ENCODE measurements around the gene AGBL4. TPM values are rescaled to one million over a fixed set of nuclear protein-coding genes. Genes with fewer than 3 reads are reported as not detected.

AGBL4 gene
- total RNA-seq, 1 experiment from 2014 or later, result not detected

GRCh38 chr1:49556676-49557234 lies 467.0 kb downstream of the AGBL4 start:
- H3K27me3 ChIP-seq (ENCODE audit: insufficient read depth, low read length), result no peaks in the 10 kb centered on the region
- ATAC-seq, result no peak
- RAD21 ChIA-PET (ENCODE audit: low non-redundant PET in 1 of 2, low total read pairs in 2 of 2, uncharacterized antibody in 2 of 2, unreplicated experiment in 2 of 2), result no interaction called here
- H3K36me3 ChIP-seq (ENCODE audit: control insufficient read depth in 1 of 2, insufficient read depth in 2 of 2, low read length in 2 of 2), result no peaks in the 10 kb centered on the region
- TF ChIP-seq MAX (IDR thresholded peaks at IDR 0.05) (no peak), EZH2 (IDR thresholded peaks at IDR 0.05) (no peak), EZH2phosphoT487 (IDR thresholded peaks at IDR 0.05; ENCODE audit: borderline replicate concordance) (no peak), CBX3 (IDR thresholded peaks at IDR 0.05; ENCODE audit: low read depth) (no peak), YY1 (IDR thresholded peaks at IDR 0.05; ENCODE audit: extremely low read depth, insufficient replicate concordance, low read depth, low read length) (no peak), ATF3 (IDR thresholded peaks at IDR 0.05) (no peak), FOSL1 (IDR thresholded peaks at IDR 0.05; ENCODE audit: low read depth) (no peak), CEBPB (IDR thresholded peaks at IDR 0.05; ENCODE audit: low read depth) (no peak), TCF7L2 (IDR thresholded peaks at IDR 0.05; ENCODE audit: borderline replicate concordance, extremely low read depth, insufficient read depth, insufficient read length) (no peak), ELF1 (IDR thresholded peaks at IDR 0.05; ENCODE audit: borderline replicate concordance, low read depth) (no peak), ZNF274 (IDR thresholded peaks at IDR 0.05; ENCODE audit: low read depth, low read length) (no peak)
- TF ChIP-seq, protein P1, sequence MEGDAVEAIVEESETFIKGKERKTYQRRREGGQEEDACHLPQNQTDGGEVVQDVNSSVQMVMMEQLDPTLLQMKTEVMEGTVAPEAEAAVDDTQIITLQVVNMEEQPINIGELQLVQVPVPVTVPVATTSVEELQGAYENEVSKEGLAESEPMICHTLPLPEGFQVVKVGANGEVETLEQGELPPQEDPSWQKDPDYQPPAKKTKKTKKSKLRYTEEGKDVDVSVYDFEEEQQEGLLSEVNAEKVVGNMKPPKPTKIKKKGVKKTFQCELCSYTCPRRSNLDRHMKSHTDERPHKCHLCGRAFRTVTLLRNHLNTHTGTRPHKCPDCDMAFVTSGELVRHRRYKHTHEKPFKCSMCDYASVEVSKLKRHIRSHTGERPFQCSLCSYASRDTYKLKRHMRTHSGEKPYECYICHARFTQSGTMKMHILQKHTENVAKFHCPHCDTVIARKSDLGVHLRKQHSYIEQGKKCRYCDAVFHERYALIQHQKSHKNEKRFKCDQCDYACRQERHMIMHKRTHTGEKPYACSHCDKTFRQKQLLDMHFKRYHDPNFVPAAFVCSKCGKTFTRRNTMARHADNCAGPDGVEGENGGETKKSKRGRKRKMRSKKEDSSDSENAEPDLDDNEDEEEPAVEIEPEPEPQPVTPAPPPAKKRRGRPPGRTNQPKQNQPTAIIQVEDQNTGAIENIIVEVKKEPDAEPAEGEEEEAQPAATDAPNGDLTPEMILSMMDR (IDR thresholded peaks at IDR 0.05 in 2 of 3, conservative IDR thresholded peaks at IDR 0.05 in 1 of 3; ENCODE audit: borderline replicate concordance in 1 of 3, insufficient read depth in 1 of 3, low read depth in 2 of 3, low read length in 2 of 3), result no peak
- CTCF ChIA-PET, result no interaction called here
- DNase-seq (ENCODE audit: low read depth, low spot score), result no peak
- H3K27ac ChIP-seq (ENCODE audit: low read depth, low read length), result no peak overlapping the region
- H2AFZ ChIP-seq (ENCODE audit: low read depth, low read length, poor library complexity, severe bottlenecking), result no peak overlapping the region
- no peaks in the 10 kb centered on the region for H3K79me2 ChIP-seq (ENCODE audit: insufficient read depth, low read length)
- no peaks in the 10 kb centered on the region for H3K9me2 ChIP-seq (ENCODE audit: insufficient read depth)
- BruUV-seq (replicated peaks), result no TSS peak
- H3K9ac ChIP-seq (ENCODE audit: low read length), result no peak overlapping the region
- no peak overlapping the region for H3K4me2 ChIP-seq (ENCODE audit: low read length)
- H3K9me3 ChIP-seq (ENCODE audit: control insufficient read depth in 1 of 2, insufficient read depth in 1 of 2, low read depth in 1 of 2, low read length in 2 of 2), result peaks cover 3 to 18% of the 10 kb centered on the region in 2 experiments; a peak in 2 of 4 replicates
- intact Hi-C loops (cut with micrococcal nuclease), result no loop called here
- H3K4me1 ChIP-seq (ENCODE audit: control insufficient read depth in 1 of 2, insufficient read depth in 2 of 2, low read length in 2 of 2), result no peaks in the 10 kb centered on the region
- POLR2A ChIA-PET, result no interaction called here
- no peak overlapping the region for H3K4me3 ChIP-seq (replicated peaks in 1 of 2; ENCODE audit: low read depth in 1 of 2, low read length in 2 of 2)
- H4K20me1 ChIP-seq (ENCODE audit: insufficient read depth), result no peaks in the 10 kb centered on the region

Data from HCT116 (cell line).